ENCODE measurements around the gene DYNLT2B. TPM values are rescaled to one million over a fixed set of nuclear protein-coding genes. Genes with fewer than 3 reads are reported as not detected.

Gene DYNLT2B
- total and polyA plus RNA-seq, 4 donors: 2.5 to 22.4 (median 13.7) TPM

DNA sequence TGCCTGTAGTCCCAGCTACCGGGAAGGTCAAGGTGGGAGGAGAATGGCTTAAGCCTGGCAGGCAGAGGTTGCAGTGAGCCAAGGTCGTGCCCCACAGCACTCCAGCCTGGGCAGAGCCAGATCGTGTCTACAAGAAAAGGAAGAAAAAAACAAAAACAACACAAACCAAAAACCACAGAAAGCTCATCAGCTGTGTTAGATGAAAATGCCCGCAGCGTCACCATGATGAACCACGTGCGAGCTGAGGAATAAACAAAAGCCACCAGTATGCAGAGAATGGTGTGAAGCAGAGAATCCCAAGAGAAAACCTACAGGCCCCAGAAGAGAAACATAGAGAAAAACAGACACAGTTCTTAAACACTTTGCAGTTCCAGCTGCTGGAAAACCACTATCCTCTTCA, 39.9 kb upstream of the DYNLT2B start:
- WGBS, 2 donors: 89% methylated on average over 7 of the region's 7 CpGs
- DNase-seq (no peak), ATAC-seq (ENCODE audit: insufficient read depth, low FRiP score) (no peak)
- Histone ChIP-seq H3K27me3 (ENCODE audit: control insufficient read depth in 3 of 3, insufficient read depth in 3 of 3, low read length in 2 of 3) (no peaks in the 10 kb centered on the region), H3K36me3 (ENCODE audit: control insufficient read depth in 4 of 4, insufficient read depth in 4 of 4, low read length in 4 of 4) (peaks cover 28 to 62% (median 49%) of the 10 kb centered on the region in 4 donors), H3K4me3 (no peak overlapping the region), H3K27ac (ENCODE audit: low read depth in 1 of 2, low read length in 1 of 2) (no peak overlapping the region), H3K9ac (ENCODE audit: insufficient read depth in 1 of 2, low read length in 2 of 2) (no peak overlapping the region), H3K4me1 (ENCODE audit: control insufficient read depth in 5 of 5, insufficient read depth in 5 of 5, low read length in 5 of 5) (peaks cover 0 to 3% (median 0%) of the 10 kb centered on the region in 5 donors), H3K9me3 (ENCODE audit: control insufficient read depth in 4 of 4, insufficient read depth in 3 of 4, low read length in 3 of 4) (no peaks in the 10 kb centered on the region)
- TF ChIP-seq, protein P1, sequence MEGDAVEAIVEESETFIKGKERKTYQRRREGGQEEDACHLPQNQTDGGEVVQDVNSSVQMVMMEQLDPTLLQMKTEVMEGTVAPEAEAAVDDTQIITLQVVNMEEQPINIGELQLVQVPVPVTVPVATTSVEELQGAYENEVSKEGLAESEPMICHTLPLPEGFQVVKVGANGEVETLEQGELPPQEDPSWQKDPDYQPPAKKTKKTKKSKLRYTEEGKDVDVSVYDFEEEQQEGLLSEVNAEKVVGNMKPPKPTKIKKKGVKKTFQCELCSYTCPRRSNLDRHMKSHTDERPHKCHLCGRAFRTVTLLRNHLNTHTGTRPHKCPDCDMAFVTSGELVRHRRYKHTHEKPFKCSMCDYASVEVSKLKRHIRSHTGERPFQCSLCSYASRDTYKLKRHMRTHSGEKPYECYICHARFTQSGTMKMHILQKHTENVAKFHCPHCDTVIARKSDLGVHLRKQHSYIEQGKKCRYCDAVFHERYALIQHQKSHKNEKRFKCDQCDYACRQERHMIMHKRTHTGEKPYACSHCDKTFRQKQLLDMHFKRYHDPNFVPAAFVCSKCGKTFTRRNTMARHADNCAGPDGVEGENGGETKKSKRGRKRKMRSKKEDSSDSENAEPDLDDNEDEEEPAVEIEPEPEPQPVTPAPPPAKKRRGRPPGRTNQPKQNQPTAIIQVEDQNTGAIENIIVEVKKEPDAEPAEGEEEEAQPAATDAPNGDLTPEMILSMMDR (IDR thresholded peaks at IDR 0.05; ENCODE audit: control extremely low read depth, extremely low read depth): no peak

- WGBS, 2 donors: 86 to 91% methylated on average over 4 of the region's 4 CpGs
- H3K36me3 ChIP-seq (ENCODE audit: control insufficient read depth in 4 of 4, insufficient read depth in 4 of 4, low read length in 4 of 4): peaks cover 24 to 55% (median 44%) of the 10 kb centered on the region in 4 donors
Observed at GRCh38 chr3:196356556-196356955, 38.5 kb upstream of the DYNLT2B start.

DNA sequence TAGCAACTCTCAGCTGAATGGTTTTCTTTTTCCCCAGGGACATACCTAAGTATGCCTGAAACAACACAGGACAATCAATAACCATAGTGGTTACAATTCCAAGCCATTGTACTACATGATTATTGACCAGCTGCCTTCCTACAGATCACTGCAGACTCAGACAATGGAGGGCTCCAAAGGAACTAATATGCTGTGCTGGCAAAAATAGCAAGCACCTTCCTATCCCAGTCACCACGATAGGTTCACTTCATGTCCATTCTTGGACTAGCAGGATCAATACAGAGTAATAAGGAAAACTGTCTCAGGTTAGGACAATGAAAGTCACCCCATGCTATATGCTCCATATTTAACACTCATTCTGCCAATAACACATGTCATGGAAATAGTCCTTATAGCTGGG, 37.6 kb upstream of the DYNLT2B start:
- DNase-seq (no peak), ATAC-seq (ENCODE audit: insufficient read depth, low FRiP score) (no peak)
- H3K4me3 ChIP-seq: no peak overlapping the region
- H3K9ac ChIP-seq (ENCODE audit: insufficient read depth in 1 of 2, low read length in 2 of 2): no peak overlapping the region
- H3K4me1 ChIP-seq (ENCODE audit: control insufficient read depth in 5 of 5, insufficient read depth in 5 of 5, low read length in 5 of 5): peaks cover 0 to 3% (median 0%) of the 10 kb centered on the region in 5 donors
- H3K27ac ChIP-seq (ENCODE audit: low read depth in 1 of 2, low read length in 1 of 2): no peak overlapping the region
- TF ChIP-seq, protein P1 (IDR thresholded peaks at IDR 0.05; ENCODE audit: control extremely low read depth, extremely low read depth): no peak
- H3K36me3 ChIP-seq (ENCODE audit: control insufficient read depth in 4 of 4, insufficient read depth in 4 of 4, low read length in 4 of 4): peaks cover 21 to 46% (median 40%) of the 10 kb centered on the region in 4 donors
- no peaks in the 10 kb centered on the region for H3K27me3 ChIP-seq (ENCODE audit: control insufficient read depth in 3 of 3, insufficient read depth in 3 of 3, low read length in 2 of 3)
- H3K9me3 ChIP-seq (ENCODE audit: control insufficient read depth in 4 of 4, insufficient read depth in 3 of 4, low read length in 3 of 4): no peaks in the 10 kb centered on the region
- 95 to 97% methylated on average over 1 of the region's 1 CpG for WGBS, 2 donors

More at GRCh38 chr3:196356556-196356955, 38.5 kb upstream of the DYNLT2B start:
- Histone ChIP-seq H3K4me3 (no peak overlapping the region), H3K4me1 (ENCODE audit: control insufficient read depth in 5 of 5, insufficient read depth in 5 of 5, low read length in 5 of 5) (peaks cover 0 to 3% (median 0%) of the 10 kb centered on the region in 5 donors), H3K9me3 (ENCODE audit: control insufficient read depth in 4 of 4, insufficient read depth in 3 of 4, low read length in 3 of 4) (no peaks in the 10 kb centered on the region), H3K9ac (ENCODE audit: insufficient read depth in 1 of 2, low read length in 2 of 2) (no peak overlapping the region), H3K27ac (ENCODE audit: low read depth in 1 of 2, low read length in 1 of 2) (no peak overlapping the region), H3K27me3 (ENCODE audit: control insufficient read depth in 3 of 3, insufficient read depth in 3 of 3, low read length in 2 of 3) (no peaks in the 10 kb centered on the region)
- ATAC-seq (ENCODE audit: insufficient read depth, low FRiP score) (no peak), DNase-seq (no peak)
- TF ChIP-seq, protein P1 (IDR thresholded peaks at IDR 0.05; ENCODE audit: control extremely low read depth, extremely low read depth): no peak

DNA sequence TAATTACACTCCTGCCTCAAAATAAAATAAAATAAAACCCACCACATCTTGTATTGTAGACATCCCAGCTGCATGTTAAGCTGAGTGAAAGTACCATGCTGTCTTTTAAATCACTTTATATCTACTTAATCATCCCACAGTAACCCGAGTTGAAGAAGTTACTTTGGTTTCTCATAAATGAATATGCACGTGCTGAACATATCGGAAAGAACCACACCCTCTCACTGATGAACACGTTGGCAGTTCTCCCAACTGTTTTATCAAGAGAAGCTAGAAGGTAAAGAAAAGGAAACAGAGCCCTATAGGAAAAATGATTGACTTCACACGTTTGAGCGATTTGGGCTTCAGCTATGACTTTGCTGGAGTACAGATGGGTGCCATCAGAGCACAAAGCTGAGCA, 36.1 kb upstream of the DYNLT2B start:
- no peak for ATAC-seq (ENCODE audit: insufficient read depth, low FRiP score)
- DNase-seq: no peak
- TF ChIP-seq, protein P1 (IDR thresholded peaks at IDR 0.05; ENCODE audit: control extremely low read depth, extremely low read depth): no peak
- Histone ChIP-seq H3K27ac (ENCODE audit: low read depth in 1 of 2, low read length in 1 of 2) (no peak overlapping the region), H3K4me1 (ENCODE audit: control insufficient read depth in 5 of 5, insufficient read depth in 5 of 5, low read length in 5 of 5) (peaks cover 0 to 3% (median 0%) of the 10 kb centered on the region in 5 donors), H3K9ac (ENCODE audit: insufficient read depth in 1 of 2, low read length in 2 of 2) (no peak overlapping the region), H3K9me3 (ENCODE audit: control insufficient read depth in 4 of 4, insufficient read depth in 3 of 4, low read length in 3 of 4) (no peaks in the 10 kb centered on the region), H3K36me3 (ENCODE audit: control insufficient read depth in 4 of 4, insufficient read depth in 4 of 4, low read length in 4 of 4) (peaks cover 18 to 38% (median 34%) of the 10 kb centered on the region in 4 donors), H3K4me3 (no peak overlapping the region), H3K27me3 (ENCODE audit: control insufficient read depth in 3 of 3, insufficient read depth in 3 of 3, low read length in 2 of 3) (no peaks in the 10 kb centered on the region)
- 80 to 88% methylated on average over 6 of the region's 6 CpGs for WGBS, 2 donors
